GM12864 (cell line): ENCODE results near the gene PPP1R3E.

Experiments used
- DNase-seq: peaks from one replicate; pipeline ENCODE4 v3.0.0-alpha.2; 2011; ENCODE audit warnings: low read depth
- H3K4me3 ChIP-seq: 2 replicates; pipeline ENCODE4 v1.5.1; 2011; ENCODE audit warnings: mild to moderate bottlenecking, low read depth, low read length, control low read depth
- CTCF ChIP-seq: IDR thresholded peaks from 2 replicates; pipeline ENCODE4 v1.5.1; 2011; ENCODE audit warnings: low read depth, mild to moderate bottlenecking, moderate library complexity, low read length, control low read depth, inconsistent platforms; ENCODE audit errors: missing control alignments

PPP1R3E gene

GRCh38 chr14:23302290-23303225, at the start of gene PPP1R3E:
Gene PPP1R3E, minus strand, starts transcription at chr14:23302859. Its CDS starts 283 bp downstream, at chr14:23302576.
- peak within 1 kb of the TSS; percentile 78 for H3K4me3 ChIP-seq
- TF ChIP-seq CTCF, result no peak
- peak; percentile 78 for DNase-seq

GRCh38 chr14:23351681-23352505, 49.2 kb upstream of the PPP1R3E start:
- TF ChIP-seq CTCF, result no peak
- no peak for DNase-seq
- H3K4me3 ChIP-seq, result no peak overlapping the region

- no peak overlapping the region for H3K4me3 ChIP-seq
- no peak for TF ChIP-seq CTCF
- no peak for DNase-seq
Observed at GRCh38 chr14:23349156-23349845, 46.6 kb upstream of the PPP1R3E start.

- no peak for DNase-seq
- H3K4me3 ChIP-seq, result no peak overlapping the region
- no peak for TF ChIP-seq CTCF
Observed at GRCh38 chr14:23348297-23348655, 45.6 kb upstream of the PPP1R3E start.

- TF ChIP-seq CTCF, result no peak
- no peak for DNase-seq
- H3K4me3 ChIP-seq, result no peak overlapping the region
Observed at GRCh38 chr14:23347406-23348296, 45.0 kb upstream of the PPP1R3E start.

GRCh38 chr14:23346693-23347405, 44.2 kb upstream of the PPP1R3E start:
- TF ChIP-seq CTCF, result no peak
- no peak overlapping the region for H3K4me3 ChIP-seq
- DNase-seq, result no peak
